ENCODE data around the gene CACNA1C.

Gene CACNA1C

DNA sequence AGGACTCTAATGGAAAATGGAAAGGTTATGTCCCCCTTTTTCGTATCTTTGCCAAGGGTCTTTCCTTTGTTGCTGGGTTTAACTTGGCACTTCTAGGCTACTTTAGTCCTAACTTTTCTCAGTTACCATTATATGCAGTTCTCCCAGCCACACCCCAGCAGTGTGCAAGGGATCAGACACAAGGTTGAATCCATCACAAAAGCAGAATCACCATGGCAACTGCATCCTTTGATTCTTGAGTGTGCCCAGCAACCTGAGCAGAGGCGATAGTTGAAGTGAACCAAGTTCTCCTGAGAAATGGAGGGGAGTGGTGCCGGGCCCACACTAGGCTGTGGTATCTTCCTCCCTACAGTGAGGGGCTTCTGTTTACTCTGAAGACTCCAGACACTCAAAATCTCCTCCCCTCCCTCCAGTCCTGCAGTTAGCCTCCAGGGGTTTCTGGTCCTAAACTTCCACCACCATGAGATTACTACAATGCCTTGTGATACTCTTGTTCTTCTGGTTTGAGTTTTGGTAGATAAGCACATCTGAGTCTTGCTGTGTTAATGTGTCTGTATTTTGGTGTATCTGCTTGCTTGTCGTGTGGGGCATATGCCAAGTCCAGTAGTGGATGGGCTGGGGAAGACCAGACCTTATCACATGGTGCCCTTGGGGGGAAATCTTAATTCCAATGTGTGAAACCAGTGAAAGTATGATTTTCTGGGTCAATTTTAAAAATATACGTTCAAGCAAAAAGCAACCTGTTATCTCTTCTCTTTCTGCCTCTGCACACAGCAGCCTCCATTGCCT, 183.9 kb downstream of the CACNA1C start:
- no peak for FAIRE-seq

DNA sequence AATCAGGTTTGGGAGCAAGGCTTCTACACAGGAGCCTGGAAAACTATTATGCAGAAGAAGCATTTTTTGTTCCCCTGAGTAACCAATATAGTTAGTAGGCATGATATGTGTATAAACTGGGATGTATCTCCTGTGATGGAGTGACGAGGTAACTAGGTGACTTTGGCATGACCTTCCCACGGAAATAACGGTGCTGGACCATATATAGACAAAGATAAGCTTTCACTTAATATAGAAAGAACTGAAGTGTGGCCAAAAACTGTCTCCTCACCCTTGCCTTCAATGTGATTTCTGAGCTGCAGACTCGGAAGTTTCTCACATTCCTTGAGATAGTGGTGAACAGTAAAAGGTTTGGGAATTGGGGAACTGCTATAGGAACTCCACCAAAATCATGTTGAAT, 185.3 kb downstream of the CACNA1C start:
- FAIRE-seq = no peak

DNA sequence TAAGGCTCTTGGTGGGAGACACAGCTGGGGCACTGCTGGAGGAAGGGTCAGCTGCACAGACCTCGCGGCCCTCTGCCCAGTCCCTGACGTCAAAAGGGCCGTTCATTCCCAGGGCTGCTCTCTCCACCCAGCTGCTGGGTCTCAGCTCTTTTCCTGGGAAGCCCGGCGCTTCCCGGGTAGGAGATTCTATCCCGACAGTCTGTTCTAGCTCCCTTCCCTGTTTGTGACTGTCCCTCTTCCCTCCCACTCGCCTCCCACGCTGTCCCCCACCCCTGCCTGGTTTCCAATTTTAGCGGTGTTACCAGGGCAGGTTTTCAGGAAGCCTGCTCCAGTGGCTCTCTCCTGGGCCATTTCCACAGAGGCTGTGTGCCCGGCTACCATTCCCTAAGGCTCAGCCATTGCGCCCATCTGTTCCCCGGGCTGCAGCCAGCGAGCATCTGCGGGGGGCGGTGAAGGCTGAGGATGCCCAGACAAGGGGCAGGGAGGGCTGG, 186.6 kb downstream of the CACNA1C start:
- no peak for FAIRE-seq

DNA sequence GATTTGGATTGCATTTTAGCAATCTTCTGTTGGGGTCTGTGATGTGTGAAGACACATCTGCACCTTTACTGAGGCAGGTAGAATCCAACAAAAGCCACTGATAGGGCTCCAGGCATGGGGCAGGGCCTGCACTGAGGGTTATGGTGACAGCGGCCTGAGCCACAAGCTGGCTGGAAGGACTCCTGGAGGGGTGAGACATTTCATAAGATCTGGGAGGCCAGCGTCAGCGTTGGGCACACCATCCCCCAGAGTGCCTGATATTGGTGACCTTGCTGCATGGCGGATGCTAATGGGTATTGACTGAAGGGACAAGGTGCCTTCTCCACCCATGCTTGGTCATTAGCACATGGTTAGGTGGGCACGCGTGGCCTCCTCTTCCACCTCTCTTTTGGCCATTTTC, 187.6 kb downstream of the CACNA1C start:
- no peak for FAIRE-seq

DNA sequence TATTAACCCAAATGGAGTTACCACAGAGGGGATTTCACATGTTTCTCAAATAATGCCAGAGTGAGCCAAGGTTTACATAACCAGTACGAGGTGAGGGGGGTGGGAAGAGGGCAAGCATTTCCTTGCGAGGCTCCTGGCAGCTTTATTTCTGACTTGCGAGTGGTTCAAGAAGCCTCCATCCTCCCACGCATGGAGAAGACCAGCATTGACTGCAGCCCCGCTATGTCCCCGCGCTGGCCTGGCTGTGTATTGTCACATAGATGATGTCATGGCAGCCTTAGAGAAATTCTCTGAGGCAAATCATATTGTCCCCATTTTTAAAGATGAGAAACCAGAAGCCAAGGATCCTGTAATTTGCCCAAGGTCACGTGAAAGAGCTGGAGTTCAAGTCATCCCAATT, 188.2 kb downstream of the CACNA1C start:
- no peak for FAIRE-seq

DNA sequence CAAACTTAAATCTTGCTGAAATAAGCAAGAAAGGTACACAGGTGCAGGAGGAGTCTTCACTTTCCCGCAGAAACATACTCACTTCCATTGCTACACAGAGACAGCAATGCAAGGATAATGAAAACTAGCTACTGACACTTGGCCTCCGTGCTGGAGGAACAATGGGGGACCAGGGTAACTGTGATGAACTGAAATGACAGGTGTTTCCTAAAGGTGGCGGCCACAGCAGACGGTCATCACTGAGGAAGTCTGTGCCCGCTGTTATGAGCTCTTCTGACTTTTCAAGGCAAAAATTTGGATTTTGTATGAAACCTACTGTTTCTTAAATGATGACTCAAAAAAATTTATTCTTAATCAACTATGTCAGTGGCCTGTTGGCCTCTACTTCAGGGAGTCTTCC, 189.4 kb downstream of the CACNA1C start:
- FAIRE-seq = no peak

DNA sequence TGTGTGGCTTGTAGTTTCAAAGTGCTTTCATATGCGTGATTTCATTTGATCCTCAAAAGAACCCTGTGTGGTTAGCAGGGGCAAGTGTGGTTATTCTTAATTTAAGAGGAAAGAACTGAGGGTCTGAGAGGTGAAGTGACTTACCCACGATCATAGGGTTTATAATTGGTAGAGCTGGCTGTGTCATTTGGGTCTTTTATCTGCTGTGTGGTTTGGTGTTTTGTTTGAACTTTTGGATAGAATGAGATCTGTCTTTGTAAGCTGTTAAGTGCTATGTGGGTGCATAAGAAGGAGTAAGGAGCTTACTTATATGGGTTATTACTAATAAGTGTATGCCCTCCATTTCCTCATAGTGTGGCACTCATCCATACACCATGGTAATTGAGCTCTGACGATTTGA, 190.0 kb downstream of the CACNA1C start:
- no peak for FAIRE-seq

DNA sequence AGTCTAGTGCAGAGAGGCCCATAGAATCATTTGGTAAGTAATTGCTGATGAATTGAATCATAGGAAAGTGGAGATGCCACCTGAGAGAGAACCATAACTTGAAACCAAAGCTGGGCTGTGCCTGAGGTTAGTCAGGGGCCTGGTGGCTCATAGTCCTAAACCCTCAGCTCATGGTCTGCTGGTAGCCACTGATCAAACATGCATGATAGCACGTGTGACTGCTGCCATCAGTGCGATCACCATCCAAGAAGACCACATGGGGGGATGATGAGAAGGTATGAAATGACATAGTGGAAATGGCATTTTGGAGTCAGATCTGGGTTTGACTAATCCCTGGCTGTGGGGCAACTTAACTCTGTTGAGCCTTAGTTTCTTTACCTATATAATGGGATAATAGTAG, 190.5 kb downstream of the CACNA1C start:
- FAIRE-seq = no peak

DNA sequence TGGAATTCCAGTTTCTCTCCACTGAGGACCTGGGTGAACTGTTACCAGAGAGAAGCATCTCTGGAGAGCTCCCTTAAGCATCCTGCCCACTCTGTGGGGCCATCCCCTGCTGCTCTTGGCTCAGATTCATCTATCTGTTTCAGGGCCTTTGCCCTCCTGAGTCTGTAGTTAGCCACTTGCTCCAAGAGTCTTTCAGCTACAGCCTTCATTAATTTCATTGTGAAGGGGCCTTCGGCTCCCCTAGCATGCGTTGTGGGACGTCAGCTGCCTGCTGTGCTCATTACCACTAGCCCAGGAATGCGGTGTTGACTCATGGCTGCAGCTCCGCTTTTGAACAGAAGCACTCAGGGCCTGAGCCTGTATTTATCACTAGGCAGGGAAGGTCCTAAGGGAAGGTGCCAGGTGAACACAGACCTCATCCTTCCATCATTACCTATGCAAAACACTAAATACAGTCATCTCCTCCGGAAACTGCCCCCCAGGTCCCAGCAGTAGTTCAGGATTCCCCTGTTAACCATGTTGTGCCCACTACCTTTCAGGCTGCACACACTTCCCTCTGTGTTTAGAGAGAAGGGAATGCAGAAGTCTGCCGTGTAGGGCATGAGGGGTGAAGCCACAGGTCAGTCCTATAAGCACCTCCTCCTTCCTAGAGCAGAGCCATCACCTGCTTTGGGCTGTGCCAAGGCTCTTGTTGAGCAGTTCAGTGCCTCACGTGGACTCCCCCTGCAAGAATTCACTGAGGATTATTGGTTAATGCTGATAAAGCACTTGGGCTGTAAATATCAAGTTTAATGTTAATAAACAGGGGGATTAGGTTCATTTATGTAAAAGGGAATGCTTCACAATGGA, 191.4 kb downstream of the CACNA1C start:
- FAIRE-seq = no peak

DNA sequence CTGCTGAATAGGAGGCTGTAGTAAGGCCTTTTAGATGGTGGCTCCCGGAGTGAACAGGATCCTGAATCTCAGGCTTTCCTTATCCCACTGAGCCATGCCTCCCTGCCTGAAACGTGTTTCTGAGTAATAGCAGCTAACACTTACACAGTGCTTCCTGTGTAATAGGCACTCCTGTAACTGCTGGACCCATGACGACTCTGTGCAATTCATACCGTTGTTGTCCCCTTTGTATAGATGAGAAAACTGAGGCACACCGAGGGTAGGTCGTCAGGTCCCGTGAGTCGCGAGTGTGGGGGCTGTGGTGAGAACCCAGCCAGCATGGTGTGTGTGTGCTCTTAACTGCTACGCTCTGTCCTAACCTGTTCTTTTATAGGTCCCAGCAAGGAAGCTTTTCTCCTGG, 193.6 kb downstream of the CACNA1C start:
- no peak for FAIRE-seq

DNA sequence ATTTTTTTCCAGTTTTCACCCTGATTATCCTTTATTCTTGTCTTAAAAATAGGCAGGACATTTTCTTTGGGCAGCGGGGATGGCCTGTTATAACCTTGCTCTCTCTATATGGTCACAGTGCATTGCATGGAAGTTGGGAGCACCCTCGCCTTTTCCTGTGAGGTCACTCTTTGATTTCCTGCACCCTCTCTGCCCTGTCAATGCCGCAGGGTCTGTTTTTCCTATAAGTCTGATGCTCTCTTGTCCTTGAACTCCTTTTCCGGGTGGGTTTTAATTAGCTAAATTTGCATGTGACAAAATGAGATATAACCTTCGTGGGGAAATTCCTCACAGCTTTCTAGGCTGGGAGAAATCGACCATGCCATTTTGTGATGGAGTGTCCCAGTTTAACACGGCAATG, 194.3 kb downstream of the CACNA1C start:
- no peak for FAIRE-seq

DNA sequence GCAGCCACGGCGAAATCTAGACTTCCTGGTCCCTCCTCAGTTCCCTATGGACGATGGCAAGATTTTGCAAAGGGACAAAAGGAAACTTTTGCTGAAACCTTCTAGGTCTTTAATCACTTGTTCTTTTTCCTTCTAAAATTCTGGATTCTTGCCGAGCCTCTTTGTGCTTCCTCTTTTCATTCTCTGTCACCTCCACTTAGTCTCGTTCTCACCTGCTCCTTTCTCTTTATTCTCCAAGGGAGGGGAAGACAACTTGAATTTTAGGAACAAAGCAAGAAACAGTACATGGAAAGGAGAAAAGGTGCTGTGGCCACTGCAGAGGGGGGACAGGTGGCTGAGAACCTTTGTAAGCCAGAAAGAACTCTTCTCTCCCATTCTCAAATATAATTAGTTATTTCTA, 194.8 kb downstream of the CACNA1C start:
- no peak for FAIRE-seq

DNA sequence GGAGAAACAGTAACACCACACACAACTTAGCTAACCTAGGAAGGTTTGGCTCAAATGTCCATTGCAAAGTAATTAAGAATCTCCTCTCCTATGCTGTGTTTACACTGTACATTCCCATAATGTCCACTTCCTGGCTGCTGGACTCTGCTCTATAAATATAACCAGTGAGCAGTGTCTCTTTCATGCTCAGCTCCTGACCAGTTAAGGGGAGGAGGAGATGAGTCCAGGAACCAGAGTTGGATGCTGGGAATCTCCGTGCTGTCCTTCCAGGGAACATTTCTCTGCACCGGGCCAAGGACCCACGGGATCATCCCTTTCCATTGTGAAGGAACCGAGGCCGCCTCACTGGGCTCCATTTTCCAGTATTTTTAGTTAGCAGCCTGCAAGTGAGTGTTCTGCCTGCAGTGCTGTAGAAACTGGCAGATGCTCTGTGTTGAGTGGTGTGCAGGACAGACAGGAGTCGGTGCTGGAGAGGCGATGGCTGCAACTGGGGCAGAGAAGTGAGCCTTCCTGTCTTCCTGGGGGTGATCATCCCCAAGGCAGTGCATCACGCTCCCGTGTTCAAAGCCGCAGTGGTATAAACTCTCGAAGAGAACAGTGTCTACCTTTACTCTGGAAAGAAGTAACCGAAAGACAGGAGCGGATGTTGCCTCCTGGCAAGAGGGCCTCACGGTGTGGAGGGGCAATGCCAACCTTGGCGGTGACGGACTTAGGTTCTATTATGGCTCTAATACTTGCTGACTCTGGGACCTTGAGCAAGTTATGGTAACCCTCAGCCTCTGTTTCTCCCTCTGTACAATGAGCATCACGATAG, 195.5 kb downstream of the CACNA1C start:
- FAIRE-seq = no peak

DNA sequence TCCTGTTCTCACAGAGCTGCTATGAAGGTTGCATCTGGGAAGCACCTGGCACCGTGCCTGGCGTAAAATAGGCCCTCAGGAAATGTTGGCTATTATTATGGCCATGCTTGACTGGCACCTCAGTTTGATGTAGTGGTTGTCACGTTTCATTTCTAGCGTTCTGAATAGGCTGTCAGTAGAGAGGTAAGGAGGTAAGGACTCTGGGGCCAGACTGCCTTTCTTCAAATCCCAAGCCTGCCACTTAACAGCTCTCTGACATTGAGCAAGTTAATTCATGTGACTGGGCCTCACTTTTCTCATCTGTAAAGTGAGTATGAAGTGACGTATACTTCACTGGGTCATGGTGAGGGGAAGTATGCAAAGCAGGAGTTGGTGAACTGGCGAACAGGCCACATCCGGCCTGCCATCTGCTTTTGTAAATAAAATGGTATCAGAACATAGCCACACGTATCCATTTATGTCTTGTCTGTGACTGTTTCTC, 196.2 kb downstream of the CACNA1C start:
- FAIRE-seq = no peak

DNA sequence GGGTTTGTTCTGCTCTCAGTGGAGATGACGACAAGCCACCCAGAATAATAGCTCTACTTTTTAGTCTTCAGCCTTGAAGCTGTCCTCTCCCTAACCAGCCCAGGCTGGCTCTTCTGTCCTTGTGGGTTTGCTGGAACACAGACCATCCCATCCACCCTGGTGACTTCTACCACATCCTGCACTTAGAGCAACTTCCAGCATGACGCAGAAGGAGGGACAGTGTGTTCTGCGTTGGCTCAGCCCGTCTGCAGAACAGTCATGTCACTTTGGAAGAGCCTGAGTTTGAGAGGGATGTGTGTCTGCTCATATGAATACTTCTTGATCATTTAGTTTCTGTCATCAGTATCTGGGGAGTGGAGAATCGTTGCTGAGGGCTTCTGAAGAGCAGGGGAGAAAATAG, 198.0 kb downstream of the CACNA1C start:
- no peak for FAIRE-seq

DNA sequence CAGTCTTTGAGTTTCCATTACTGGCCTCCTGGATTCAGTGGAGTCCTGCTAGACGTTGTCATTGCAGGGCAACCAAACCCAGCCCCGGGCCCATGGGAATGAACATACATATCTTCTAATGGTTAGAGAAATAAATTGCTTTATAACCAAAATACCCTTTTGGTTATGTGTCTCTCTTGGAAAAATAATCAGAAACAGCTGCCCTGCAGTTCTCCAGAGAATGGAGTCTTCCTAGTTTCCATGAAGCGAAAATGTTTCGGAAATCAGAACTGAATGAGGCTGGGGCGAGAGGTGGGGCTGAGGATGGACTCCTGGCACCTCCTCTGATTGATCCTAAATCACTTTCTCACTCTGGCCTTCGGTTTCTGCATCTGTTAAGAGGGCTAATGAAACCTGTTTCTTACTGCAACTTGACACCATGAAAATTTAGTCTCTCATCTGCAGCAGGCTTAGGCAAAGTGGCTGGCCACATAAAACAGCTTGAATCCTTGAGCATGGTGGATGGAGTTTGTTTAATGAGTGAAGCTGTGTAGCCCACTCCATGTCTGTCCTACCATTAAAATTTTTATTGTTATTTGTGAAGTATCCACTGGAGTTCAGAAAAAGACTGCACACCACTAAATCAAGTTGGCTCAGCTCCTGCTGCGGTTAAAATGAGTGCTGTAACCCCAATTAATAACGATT, 198.9 kb downstream of the CACNA1C start:
- no peak for FAIRE-seq

DNA sequence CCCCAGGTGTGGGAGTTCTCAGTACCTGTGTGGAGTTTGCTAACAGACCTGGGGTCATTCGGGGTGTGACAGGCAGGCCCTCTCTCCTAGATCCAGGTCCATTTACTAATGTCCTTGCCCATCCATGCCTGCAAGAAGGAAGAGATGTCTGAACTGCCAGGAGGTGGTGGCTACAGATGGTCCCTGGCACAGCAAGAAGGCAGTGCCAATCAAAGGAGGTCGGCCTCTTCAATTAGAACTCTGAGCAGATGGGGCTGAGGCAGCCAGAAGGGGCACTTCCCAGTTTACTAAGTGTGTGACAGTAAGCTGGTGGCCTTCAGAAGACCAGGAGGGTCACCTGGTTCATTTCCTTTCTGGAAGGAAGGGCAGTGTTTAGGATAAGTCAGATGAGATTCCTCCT, 202.5 kb downstream of the CACNA1C start:
- FAIRE-seq = no peak

DNA sequence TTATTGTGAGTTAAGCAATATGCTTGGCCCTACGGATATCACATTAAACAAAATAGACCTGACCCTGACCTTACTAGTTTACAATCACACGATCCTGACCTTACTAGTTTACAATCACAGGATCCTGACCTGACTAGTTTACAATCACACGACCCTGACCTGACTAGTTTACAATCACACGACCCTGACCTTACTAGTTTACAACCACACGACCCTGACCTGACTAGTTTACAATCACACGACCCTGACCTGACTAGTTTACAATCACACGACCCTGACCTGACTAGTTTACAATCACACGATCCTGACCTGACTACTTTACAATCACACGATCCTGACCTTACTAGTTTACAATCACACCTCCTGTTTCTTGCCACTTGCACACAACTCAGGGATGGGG, 202.9 kb downstream of the CACNA1C start:
- FAIRE-seq = peak; percentile 100

DNA sequence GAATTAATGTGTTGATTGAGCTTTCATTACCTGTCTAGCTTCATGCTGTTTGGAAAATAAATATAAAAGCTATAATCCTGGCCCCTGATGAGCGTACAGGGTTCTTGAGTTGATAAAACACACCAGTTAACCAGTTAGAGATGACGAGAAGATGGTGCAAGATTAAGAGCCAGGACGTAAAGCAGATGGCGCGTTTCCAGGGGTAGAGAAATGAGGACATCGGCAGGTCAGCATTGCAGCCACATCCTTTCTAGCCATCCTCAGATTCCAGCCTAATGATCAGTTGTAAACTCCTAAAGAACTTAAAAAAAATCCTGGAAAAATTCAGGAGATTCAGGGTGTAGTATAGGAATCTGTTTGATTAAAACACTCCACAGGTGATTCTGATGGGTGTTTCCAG, 203.7 kb downstream of the CACNA1C start:
- FAIRE-seq = no peak

DNA sequence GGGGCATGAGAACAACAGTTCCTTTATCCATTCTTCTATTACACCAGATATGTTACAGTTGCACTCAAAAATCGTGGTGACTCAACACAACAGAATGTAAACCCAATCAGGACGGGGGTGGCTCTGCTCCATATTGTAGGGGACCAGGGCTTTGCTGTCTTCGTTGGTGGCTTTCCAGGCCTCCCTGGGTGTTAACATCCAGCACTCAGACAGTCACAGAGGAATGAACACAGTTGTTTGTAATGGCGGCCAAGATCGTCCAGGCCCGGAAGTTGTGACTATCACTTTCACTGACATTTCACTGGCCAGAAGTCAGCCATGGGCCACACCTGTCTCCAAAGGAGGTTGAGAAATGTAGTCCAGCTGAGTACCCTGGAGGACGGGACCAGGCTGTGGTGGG, 204.1 kb downstream of the CACNA1C start:
- no peak for FAIRE-seq

DNA sequence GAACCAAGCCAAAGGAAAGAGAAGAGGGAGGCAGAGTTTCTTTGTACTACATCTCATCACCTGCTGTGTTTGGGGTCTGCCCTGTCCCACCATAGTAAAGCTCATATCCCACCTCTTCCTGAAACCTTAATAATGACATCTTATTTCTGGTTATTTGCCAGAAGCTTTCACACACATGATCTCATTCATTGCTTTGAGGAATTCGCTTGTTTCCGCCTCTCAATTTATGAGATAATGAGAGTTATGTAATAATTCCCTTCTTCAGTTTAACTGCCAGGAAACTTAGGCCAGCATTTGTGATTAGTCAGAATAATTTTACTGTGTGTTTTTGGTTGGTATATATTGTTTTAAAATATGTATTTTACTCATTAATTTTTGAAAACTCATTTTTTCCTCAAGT, 205.2 kb downstream of the CACNA1C start:
- FAIRE-seq = no peak

DNA sequence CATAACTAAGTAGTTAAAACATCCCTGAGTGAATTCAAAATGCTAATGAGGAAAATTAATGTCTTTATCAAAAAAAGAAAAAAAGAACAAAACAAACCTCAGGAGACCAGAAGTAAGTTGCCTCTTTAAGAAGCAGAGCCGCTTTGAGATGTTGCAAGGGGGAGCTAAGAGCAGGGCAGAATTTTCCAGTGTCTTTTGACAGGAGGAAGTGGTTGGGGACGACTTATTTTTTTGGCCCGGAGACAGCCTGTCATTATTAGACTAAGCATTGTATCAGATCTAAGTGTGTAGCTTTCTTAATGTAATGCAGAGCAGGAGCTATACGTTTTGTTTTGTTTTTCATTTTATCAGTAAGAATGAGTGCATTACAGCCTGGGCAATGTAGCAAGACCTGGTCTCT, 206.6 kb downstream of the CACNA1C start:
- FAIRE-seq = no peak
